ENCODE results near the gene FPR2.

GRCh38 chr19:51719251-51719988 is 41.6 kb upstream of the FPR2 start:
- no peak for TF ChIP-seq CTCF (IDR thresholded peaks at IDR 0.05)
- TF ChIP-seq POLR2A (IDR thresholded peaks at IDR 0.05), result no peak
- no peak for TF ChIP-seq EP300 (IDR thresholded peaks at IDR 0.05)
